ENCODE data around the gene ANKS6. TPM values are rescaled to one million over a fixed set of nuclear protein-coding genes. Genes with fewer than 3 reads are reported as not detected.

ANKS6 gene
- total RNA-seq, 1 donor from 2014 or later: 30.9 TPM

DNA sequence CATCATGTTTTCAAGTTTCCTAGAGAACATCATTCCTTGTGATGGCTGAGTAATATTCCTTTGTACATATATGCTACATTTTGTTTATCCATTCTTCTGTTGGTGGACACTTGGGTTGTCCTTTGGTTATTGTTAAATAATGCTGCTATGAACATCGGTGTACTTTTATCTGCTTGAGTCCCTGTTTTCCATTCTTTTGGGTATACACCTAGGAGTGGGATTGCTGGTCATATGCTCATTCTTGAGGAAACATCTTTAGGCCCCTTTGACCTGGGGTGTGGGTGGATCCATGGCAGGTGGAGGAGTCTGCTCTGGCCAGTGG, 36.4 kb upstream of the ANKS6 start:
- H3K27ac Mint-ChIP-seq (ENCODE audit: unreplicated experiment): no peak overlapping the region
- H3K36me3 Mint-ChIP-seq (ENCODE audit: low read depth): no peaks in the 10 kb centered on the region
- TF ChIP-seq CTCF (conservative IDR thresholded peaks at IDR 0.05): no peak
- H3K4me3 Mint-ChIP-seq: no peak overlapping the region
- no peaks in the 10 kb centered on the region for H3K27me3 Mint-ChIP-seq (ENCODE audit: low read depth)
- no peak for DNase-seq (ENCODE audit: low read depth, low spot score)
- H3K4me1 Mint-ChIP-seq: no peaks in the 10 kb centered on the region
- H3K9me3 Mint-ChIP-seq: no peaks in the 10 kb centered on the region

- TF ChIP-seq CTCF (conservative IDR thresholded peaks at IDR 0.05): no peak
- H3K27me3 Mint-ChIP-seq (ENCODE audit: low read depth): no peaks in the 10 kb centered on the region
- DNase-seq (ENCODE audit: low read depth, low spot score): no peak
- no peak overlapping the region for H3K27ac Mint-ChIP-seq (ENCODE audit: unreplicated experiment)
- no peak overlapping the region for H3K4me3 Mint-ChIP-seq
- no peaks in the 10 kb centered on the region for H3K4me1 Mint-ChIP-seq
- H3K9me3 Mint-ChIP-seq: no peaks in the 10 kb centered on the region
- no peaks in the 10 kb centered on the region for H3K36me3 Mint-ChIP-seq (ENCODE audit: low read depth)
Measured at GRCh38 chr9:98831696-98832095, 35.3 kb upstream of the ANKS6 start.

GRCh38 chr9:98830554-98830953, 34.2 kb upstream of the ANKS6 start:
- DNase-seq (ENCODE audit: low read depth, low spot score): no peak
- Mint-ChIP-seq H3K4me3 (no peak overlapping the region), H3K4me1 (no peaks in the 10 kb centered on the region), H3K9me3 (no peaks in the 10 kb centered on the region), H3K27me3 (ENCODE audit: low read depth) (no peaks in the 10 kb centered on the region), H3K36me3 (ENCODE audit: low read depth) (no peaks in the 10 kb centered on the region), H3K27ac (ENCODE audit: unreplicated experiment) (peak overlapping the region; percentile 27)
- TF ChIP-seq CTCF (conservative IDR thresholded peaks at IDR 0.05): no peak

- DNase-seq (ENCODE audit: low read depth, low spot score): no peak
- H3K4me1 Mint-ChIP-seq: no peaks in the 10 kb centered on the region
- H3K4me3 Mint-ChIP-seq: no peak overlapping the region
- H3K27me3 Mint-ChIP-seq (ENCODE audit: low read depth): no peaks in the 10 kb centered on the region
- no peaks in the 10 kb centered on the region for H3K9me3 Mint-ChIP-seq
- no peaks in the 10 kb centered on the region for H3K36me3 Mint-ChIP-seq (ENCODE audit: low read depth)
- no peak overlapping the region for H3K27ac Mint-ChIP-seq (ENCODE audit: unreplicated experiment)
- no peak for TF ChIP-seq CTCF (conservative IDR thresholded peaks at IDR 0.05)
Measured at GRCh38 chr9:98829766-98830165, 33.4 kb upstream of the ANKS6 start.

GRCh38 chr9:98826716-98827115, 30.4 kb upstream of the ANKS6 start:
- no peak for TF ChIP-seq CTCF (conservative IDR thresholded peaks at IDR 0.05)

DNA sequence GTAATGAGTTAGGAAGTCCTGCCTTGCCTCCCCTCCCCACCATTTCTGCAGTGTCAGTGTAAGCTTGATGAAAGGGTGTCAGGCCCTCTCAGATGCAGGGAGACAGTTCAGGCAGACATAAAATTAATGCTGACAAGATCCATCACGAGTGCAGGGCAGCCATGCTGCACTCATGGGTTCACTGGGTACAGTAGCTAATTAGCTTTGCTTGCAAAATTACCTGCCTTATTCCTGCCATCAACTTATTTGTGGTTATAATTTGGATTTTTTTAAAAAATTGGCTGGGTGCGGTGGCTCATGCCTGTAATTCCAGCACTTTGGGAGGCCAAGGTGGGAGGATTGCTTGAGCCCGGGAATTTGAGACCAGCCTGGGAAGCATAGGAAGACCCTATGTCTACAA, 29.1 kb upstream of the ANKS6 start:
- Mint-ChIP-seq H3K27ac (ENCODE audit: unreplicated experiment) (no peak overlapping the region), H3K9me3 (no peaks in the 10 kb centered on the region), H3K4me1 (no peaks in the 10 kb centered on the region), H3K27me3 (ENCODE audit: low read depth) (no peaks in the 10 kb centered on the region), H3K36me3 (ENCODE audit: low read depth) (no peaks in the 10 kb centered on the region), H3K4me3 (no peak overlapping the region)
- TF ChIP-seq CTCF (conservative IDR thresholded peaks at IDR 0.05): no peak
- DNase-seq (ENCODE audit: low read depth, low spot score): no peak

More at GRCh38 chr9:98826716-98827115, 30.4 kb upstream of the ANKS6 start:
- H3K27ac Mint-ChIP-seq (ENCODE audit: unreplicated experiment): no peak overlapping the region
- H3K27me3 Mint-ChIP-seq (ENCODE audit: low read depth): no peaks in the 10 kb centered on the region
- H3K4me3 Mint-ChIP-seq: no peak overlapping the region
- H3K9me3 Mint-ChIP-seq: no peaks in the 10 kb centered on the region
- no peaks in the 10 kb centered on the region for H3K4me1 Mint-ChIP-seq
- H3K36me3 Mint-ChIP-seq (ENCODE audit: low read depth): no peaks in the 10 kb centered on the region
- no peak for DNase-seq (ENCODE audit: low read depth, low spot score)

Data from neural crest cell (in vitro differentiated cells).